Neural cell (in vitro differentiated cells): ENCODE measurements around the gene MAN2A2. TPM values are rescaled to one million over a fixed set of nuclear protein-coding genes. Genes with fewer than 3 reads are reported as not detected.

Experiments
- H2AFZ ChIP-seq: fragments of 200-600, 300-800 bp; sonication (generic), shearing (Covaris generic); 2 replicates; pipeline ENCODE4 v1.6.0; 2014; ENCODE audit warnings: low read depth, mild to moderate bottlenecking, antibody characterized with exemption, low read length, moderate library complexity
- H3F3A ChIP-seq: fragments of 200-600 bp; shearing (Covaris generic); 2 replicates; pipeline ENCODE4 v1.6.1; 2016; ENCODE audit warnings: mild to moderate bottlenecking, moderate library complexity, mixed read lengths, antibody characterized with exemption, low read length; ENCODE audit not compliant: insufficient read depth, poor library complexity, severe bottlenecking
- H3K27ac ChIP-seq: fragments of 200-600, 300-800 bp; sonication (generic), shearing (Covaris generic); 2 replicates; pipeline ENCODE4 v1.5.1; 2014; ENCODE audit warnings: mild to moderate bottlenecking, low read length, moderate library complexity
- H3K27me3 ChIP-seq: fragments of 300-800, 200-600 bp; sonication (generic), shearing (Covaris generic); 2 replicates; pipeline ENCODE4 v1.6.0; 2014; ENCODE audit warnings: mild to moderate bottlenecking, low read depth, low read length, moderate library complexity; ENCODE audit not compliant: insufficient read depth
- H3K36me3 ChIP-seq: fragments of 300-800, 200-600 bp; sonication (generic), shearing (Covaris generic); 2 replicates; pipeline ENCODE4 v1.5.1; 2014; ENCODE audit warnings: mild to moderate bottlenecking, antibody characterized with exemption, low read length, moderate library complexity; ENCODE audit not compliant: insufficient read depth
- H3K4me2 ChIP-seq: fragments of 300-800, 200-600 bp; sonication (generic), shearing (Covaris generic); 2 replicates; pipeline ENCODE4 v1.6.0; 2014; ENCODE audit warnings: mild to moderate bottlenecking, low read length
- H3K4me3 ChIP-seq: fragments of 300-800, 200-600 bp; sonication (generic), shearing (Covaris generic); 2 replicates; pipeline ENCODE4 v1.5.1; 2014; ENCODE audit warnings: mild to moderate bottlenecking, low read length, moderate library complexity
- H3K79me2 ChIP-seq: fragments of 200-600 bp; shearing (Covaris generic); replicated peaks from 2 replicates; pipeline ENCODE4 v1.6.0; 2014; ENCODE audit warnings: mild to moderate bottlenecking, low read length, moderate library complexity; ENCODE audit not compliant: insufficient read depth
- H3K9ac ChIP-seq: fragments of 300-800, 200-600 bp; sonication (generic), shearing (Covaris generic); 2 replicates; pipeline ENCODE4 v1.6.1; 2016; ENCODE audit warnings: mild to moderate bottlenecking, low read length, mixed read lengths
- H3K9me2 ChIP-seq: fragments of 200-600 bp; shearing (Covaris generic); 2 replicates; pipeline ENCODE4 v1.6.1; 2016; ENCODE audit warnings: mild to moderate bottlenecking, low read length, mixed read lengths; ENCODE audit not compliant: insufficient read depth
- H3K9me3 ChIP-seq: fragments of 200-600, 300-800 bp; sonication (generic), shearing (Covaris generic); 2 replicates; pipeline ENCODE4 v1.6.1; 2016; ENCODE audit warnings: mild to moderate bottlenecking, mixed run types, low read length, moderate library complexity, mixed read lengths
- H4K20me1 ChIP-seq: fragments of 200-600 bp; shearing (Covaris generic); 2 replicates; pipeline ENCODE4 v1.6.1; 2016; ENCODE audit warnings: mild to moderate bottlenecking, mixed run types; ENCODE audit not compliant: insufficient read depth
- EP300 ChIP-seq: fragments of 450-650 bp; conservative IDR thresholded peaks from 2 replicates; pipeline ENCODE4 v1.6.1; 2014; ENCODE audit warnings: antibody characterized with exemption, mild to moderate bottlenecking, moderate library complexity; ENCODE audit not compliant: poor library complexity, severe bottlenecking
- EZH2 ChIP-seq: fragments of 200-600, 300-800 bp; shearing (Covaris generic), sonication (generic); IDR thresholded peaks from 2 replicates; pipeline ENCODE4 v1.6.1; 2014; ENCODE audit warnings: antibody characterized with exemption, low read length, borderline replicate concordance, mild to moderate bottlenecking; ENCODE audit not compliant: insufficient read depth, poor library complexity, severe bottlenecking
- MXI1 ChIP-seq: fragments of 450-650 bp; conservative IDR thresholded peaks from 2 replicates; pipeline ENCODE4 v1.6.1; 2014; ENCODE audit warnings: antibody characterized with exemption, mild to moderate bottlenecking; ENCODE audit not compliant: poor library complexity, severe bottlenecking
- POLR2AphosphoS5 ChIP-seq: IDR thresholded peaks from 2 replicates; pipeline ENCODE4 v1.6.1; 2012
- RAD21 ChIP-seq: fragments of 450-650 bp; conservative IDR thresholded peaks from 2 replicates; pipeline ENCODE4 v1.6.1; 2014; ENCODE audit warnings: antibody characterized with exemption, mild to moderate bottlenecking, moderate library complexity
- SMC3 ChIP-seq: fragments of 450-650 bp; conservative IDR thresholded peaks from 2 replicates; pipeline ENCODE4 v1.6.1; 2014; ENCODE audit warnings: antibody characterized with exemption, mild to moderate bottlenecking, moderate library complexity; ENCODE audit not compliant: poor library complexity
- polyA plus RNA-seq: library from polyadenylated mRNA; depleted of rRNA; stranded (reverse); fragments of >200 nt; gene quantifications from 2 replicates; pipeline ENCODE4 v1.2.3, GENCODE V29; 2014
- TF ChIP-seq, protein P1 (sequence below): fragments of 450-650 bp; IDR thresholded peaks from 2 replicates; pipeline ENCODE4 v1.5.1; 2014; ENCODE audit warnings: antibody characterized with exemption, mild to moderate bottlenecking, moderate library complexity; ENCODE audit not compliant: poor library complexity, severe bottlenecking
- TF ChIP-seq, protein P2 (sequence below): IDR thresholded peaks from 2 replicates; pipeline ENCODE4 v1.6.1; 2012; ENCODE audit warnings: borderline replicate concordance

Gene MAN2A2
- polyA plus RNA-seq, 1 donor from 2014 or later = 59.8 TPM

DNA sequence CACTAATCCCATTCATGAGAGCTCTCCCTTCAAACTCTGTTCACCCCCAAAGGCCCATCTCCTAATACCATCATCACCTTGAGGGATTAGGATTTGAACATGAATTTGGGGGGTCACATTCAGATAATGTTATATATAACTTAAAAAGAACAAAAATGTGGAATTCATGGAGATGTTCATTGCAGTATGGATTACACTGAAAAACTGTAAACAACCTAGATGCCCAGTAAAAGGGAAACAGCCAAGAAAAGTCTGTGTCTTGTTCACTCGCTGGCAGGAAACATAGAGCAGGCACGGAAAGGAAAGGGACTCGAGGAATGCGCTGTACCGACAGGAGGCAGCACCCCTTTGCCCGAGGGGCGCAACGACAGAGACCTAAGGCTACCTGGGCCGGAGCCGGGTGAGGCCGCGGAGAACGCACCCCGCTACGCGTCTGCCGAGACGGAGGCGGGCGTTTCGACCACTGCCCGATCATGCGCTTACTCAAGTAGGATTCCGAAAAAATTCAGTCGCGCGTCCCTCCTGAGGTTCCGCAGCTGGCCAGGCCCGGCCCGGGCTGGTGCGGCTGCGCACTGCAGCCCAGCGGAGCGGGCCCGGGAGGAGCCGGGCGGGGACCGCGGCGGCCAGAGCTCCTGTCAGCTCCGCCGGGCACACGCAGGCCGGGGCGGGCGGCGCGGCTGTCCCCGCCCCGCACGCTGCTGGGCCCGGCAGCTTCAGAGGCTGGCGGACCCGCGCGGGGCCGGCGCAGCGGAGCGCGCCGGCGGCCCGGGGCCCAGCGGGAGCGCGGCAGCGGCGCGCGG lies 862 bp upstream of the MAN2A2 start:
- TF ChIP-seq SMC3 = peak; percentile 81
- peak; percentile 68 for TF ChIP-seq POLR2AphosphoS5
- TF ChIP-seq RAD21 = peak; percentile 63
- TF ChIP-seq EP300 = peak; percentile 41
- TF ChIP-seq, protein P1, sequence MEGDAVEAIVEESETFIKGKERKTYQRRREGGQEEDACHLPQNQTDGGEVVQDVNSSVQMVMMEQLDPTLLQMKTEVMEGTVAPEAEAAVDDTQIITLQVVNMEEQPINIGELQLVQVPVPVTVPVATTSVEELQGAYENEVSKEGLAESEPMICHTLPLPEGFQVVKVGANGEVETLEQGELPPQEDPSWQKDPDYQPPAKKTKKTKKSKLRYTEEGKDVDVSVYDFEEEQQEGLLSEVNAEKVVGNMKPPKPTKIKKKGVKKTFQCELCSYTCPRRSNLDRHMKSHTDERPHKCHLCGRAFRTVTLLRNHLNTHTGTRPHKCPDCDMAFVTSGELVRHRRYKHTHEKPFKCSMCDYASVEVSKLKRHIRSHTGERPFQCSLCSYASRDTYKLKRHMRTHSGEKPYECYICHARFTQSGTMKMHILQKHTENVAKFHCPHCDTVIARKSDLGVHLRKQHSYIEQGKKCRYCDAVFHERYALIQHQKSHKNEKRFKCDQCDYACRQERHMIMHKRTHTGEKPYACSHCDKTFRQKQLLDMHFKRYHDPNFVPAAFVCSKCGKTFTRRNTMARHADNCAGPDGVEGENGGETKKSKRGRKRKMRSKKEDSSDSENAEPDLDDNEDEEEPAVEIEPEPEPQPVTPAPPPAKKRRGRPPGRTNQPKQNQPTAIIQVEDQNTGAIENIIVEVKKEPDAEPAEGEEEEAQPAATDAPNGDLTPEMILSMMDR = peak; percentile 94
- TF ChIP-seq, protein P2, sequence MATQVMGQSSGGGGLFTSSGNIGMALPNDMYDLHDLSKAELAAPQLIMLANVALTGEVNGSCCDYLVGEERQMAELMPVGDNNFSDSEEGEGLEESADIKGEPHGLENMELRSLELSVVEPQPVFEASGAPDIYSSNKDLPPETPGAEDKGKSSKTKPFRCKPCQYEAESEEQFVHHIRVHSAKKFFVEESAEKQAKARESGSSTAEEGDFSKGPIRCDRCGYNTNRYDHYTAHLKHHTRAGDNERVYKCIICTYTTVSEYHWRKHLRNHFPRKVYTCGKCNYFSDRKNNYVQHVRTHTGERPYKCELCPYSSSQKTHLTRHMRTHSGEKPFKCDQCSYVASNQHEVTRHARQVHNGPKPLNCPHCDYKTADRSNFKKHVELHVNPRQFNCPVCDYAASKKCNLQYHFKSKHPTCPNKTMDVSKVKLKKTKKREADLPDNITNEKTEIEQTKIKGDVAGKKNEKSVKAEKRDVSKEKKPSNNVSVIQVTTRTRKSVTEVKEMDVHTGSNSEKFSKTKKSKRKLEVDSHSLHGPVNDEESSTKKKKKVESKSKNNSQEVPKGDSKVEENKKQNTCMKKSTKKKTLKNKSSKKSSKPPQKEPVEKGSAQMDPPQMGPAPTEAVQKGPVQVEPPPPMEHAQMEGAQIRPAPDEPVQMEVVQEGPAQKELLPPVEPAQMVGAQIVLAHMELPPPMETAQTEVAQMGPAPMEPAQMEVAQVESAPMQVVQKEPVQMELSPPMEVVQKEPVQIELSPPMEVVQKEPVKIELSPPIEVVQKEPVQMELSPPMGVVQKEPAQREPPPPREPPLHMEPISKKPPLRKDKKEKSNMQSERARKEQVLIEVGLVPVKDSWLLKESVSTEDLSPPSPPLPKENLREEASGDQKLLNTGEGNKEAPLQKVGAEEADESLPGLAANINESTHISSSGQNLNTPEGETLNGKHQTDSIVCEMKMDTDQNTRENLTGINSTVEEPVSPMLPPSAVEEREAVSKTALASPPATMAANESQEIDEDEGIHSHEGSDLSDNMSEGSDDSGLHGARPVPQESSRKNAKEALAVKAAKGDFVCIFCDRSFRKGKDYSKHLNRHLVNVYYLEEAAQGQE = no peak
- peak; percentile 36 for TF ChIP-seq MXI1
- TF ChIP-seq EZH2 = no peak
- no peaks in the 10 kb centered on the region for H4K20me1 ChIP-seq
- H3K36me3 ChIP-seq = peaks cover 7% of the 10 kb centered on the region
- no peaks in the 10 kb centered on the region for H3K9me2 ChIP-seq
- H2AFZ ChIP-seq = peak overlapping the region; percentile 54
- H3K27me3 ChIP-seq = no peaks in the 10 kb centered on the region
- H3F3A ChIP-seq = no peaks in the 10 kb centered on the region
- no peaks in the 10 kb centered on the region for H3K79me2 ChIP-seq
- H3K4me2 ChIP-seq = peak overlapping the region; percentile 68
- peak overlapping the region; percentile 78 for H3K27ac ChIP-seq
- peak overlapping the region; percentile 85 for H3K9ac ChIP-seq
- no peaks in the 10 kb centered on the region for H3K9me3 ChIP-seq
- H3K4me3 ChIP-seq = peak overlapping the region; percentile 83

DNA sequence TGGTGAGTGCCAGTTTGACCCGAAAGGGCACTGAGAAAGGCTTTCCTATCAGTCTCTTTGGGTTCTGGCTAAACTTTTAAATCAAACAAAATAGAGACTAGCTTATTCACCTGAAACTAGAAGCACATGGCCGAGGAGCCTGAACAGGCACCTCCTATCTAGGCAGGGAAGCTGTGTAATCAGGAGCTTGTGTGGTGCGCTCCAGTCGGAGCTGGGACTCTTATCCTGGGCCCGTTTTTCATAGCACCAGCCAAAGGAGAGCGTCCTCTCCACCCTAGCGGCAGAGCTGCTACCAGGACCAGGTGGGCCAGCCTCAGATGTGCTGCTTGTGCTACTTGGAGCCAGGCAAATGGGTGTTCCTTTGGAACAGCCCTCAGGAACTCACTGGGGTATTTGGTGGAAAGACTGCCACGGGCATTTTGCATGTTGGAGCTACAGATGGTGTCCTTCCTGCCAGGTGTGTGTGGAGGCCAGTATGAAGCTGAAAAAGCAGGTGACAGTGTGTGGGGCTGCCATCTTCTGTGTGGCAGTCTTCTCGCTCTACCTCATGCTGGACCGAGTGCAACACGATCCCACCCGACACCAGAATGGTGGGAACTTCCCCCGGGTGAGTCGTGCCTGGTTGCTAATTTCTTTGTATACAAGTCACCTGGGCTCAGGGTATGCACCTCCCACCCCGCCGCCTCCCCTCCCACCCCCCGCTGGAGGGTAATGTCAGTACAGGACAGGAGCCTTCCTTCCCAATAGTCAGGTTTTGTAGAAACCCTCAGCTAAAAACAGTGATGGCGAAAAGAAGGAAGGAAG lies 833 bp downstream of the MAN2A2 start:
- no peaks in the 10 kb centered on the region for H4K20me1 ChIP-seq
- H3F3A ChIP-seq = no peaks in the 10 kb centered on the region
- H3K4me2 ChIP-seq = peak overlapping the region; percentile 86
- TF ChIP-seq MXI1 (peak; percentile 35), POLR2AphosphoS5 (no peak)
- TF ChIP-seq, protein P1 = peak; percentile 30
- H3K27ac ChIP-seq = peak overlapping the region; percentile 79
- peaks cover 7% of the 10 kb centered on the region for H3K36me3 ChIP-seq
- H3K9me3 ChIP-seq = no peaks in the 10 kb centered on the region
- no peaks in the 10 kb centered on the region for H3K9me2 ChIP-seq
- no peaks in the 10 kb centered on the region for H3K27me3 ChIP-seq
- peak overlapping the region; percentile 85 for H3K9ac ChIP-seq
- H2AFZ ChIP-seq = no peak overlapping the region
- H3K4me3 ChIP-seq = peak overlapping the region; percentile 97
- H3K79me2 ChIP-seq = no peaks in the 10 kb centered on the region
